Measurements from ENCODE around the gene EFNA5. TPM values are rescaled to one million over a fixed set of nuclear protein-coding genes. Genes with fewer than 3 reads are reported as not detected.

Gene EFNA5
- total RNA-seq, 1 experiment from 2014 or later, result 0.22 TPM

- ChIA-PET CTCF (interaction anchor here (3.4 kb wide), 1 partner anchor 19 kb away, joined by 14 read pairs; no protein-coding TSS in a partner anchor), POLR2A (interaction anchor here (0.9 kb wide), 1 partner anchor 20 kb away, joined by 3 read pairs; no protein-coding TSS in a partner anchor), RAD21 (ENCODE audit: low non-redundant PET in 1 of 2, low total read pairs in 2 of 2, uncharacterized antibody in 2 of 2, unreplicated experiment in 2 of 2) (no interaction called here)
- intact Hi-C loops (cut with micrococcal nuclease), result no loop called here
- Histone ChIP-seq H3K4me2 (ENCODE audit: low read length) (no peak overlapping the region), H3K79me2 (ENCODE audit: insufficient read depth, low read length) (no peaks in the 10 kb centered on the region), H3K27me3 (ENCODE audit: insufficient read depth, low read length) (no peaks in the 10 kb centered on the region), H3K27ac (ENCODE audit: low read depth, low read length) (no peak overlapping the region), H3K9me3 (ENCODE audit: control insufficient read depth in 1 of 2, insufficient read depth in 1 of 2, low read depth in 1 of 2, low read length in 2 of 2) (no peaks in the 10 kb centered on the region), H3K9me2 (ENCODE audit: insufficient read depth) (no peaks in the 10 kb centered on the region), H3K4me3 (replicated peaks in 1 of 2; ENCODE audit: low read depth in 1 of 2, low read length in 2 of 2) (no peak overlapping the region), H3K9ac (ENCODE audit: low read length) (no peak overlapping the region), H4K20me1 (ENCODE audit: insufficient read depth) (no peaks in the 10 kb centered on the region), H3K36me3 (ENCODE audit: control insufficient read depth in 1 of 2, insufficient read depth in 2 of 2, low read length in 2 of 2) (no peaks in the 10 kb centered on the region), H3K4me1 (ENCODE audit: control insufficient read depth in 1 of 2, insufficient read depth in 2 of 2, low read length in 2 of 2) (peaks cover 6 to 15% of the 10 kb centered on the region in 2 experiments; a peak in 3 of 4 replicates), H2AFZ (ENCODE audit: low read depth, low read length, poor library complexity, severe bottlenecking) (no peak overlapping the region)
- BruUV-seq (replicated peaks), result no TSS peak
- no peak for TF ChIP-seq YY1 (IDR thresholded peaks at IDR 0.05; ENCODE audit: extremely low read depth, insufficient replicate concordance, low read depth, low read length)
- no peak for TF ChIP-seq SP1 (IDR thresholded peaks at IDR 0.05; ENCODE audit: low read depth)
- TF ChIP-seq EZH2 (IDR thresholded peaks at IDR 0.05), result no peak
- TF ChIP-seq EZH2phosphoT487 (IDR thresholded peaks at IDR 0.05; ENCODE audit: borderline replicate concordance), result no peak
- no peak for TF ChIP-seq JUND (IDR thresholded peaks at IDR 0.05)
- no peak for TF ChIP-seq REST (IDR thresholded peaks at IDR 0.05; ENCODE audit: low read depth)
- DNase-seq (ENCODE audit: low read depth, low spot score) (no peak), ATAC-seq (no peak)
These were observed 117.6 kb downstream of the EFNA5 start for GRCh38 chr5:107553117-107553555.

- Histone ChIP-seq H3K9me2 (ENCODE audit: insufficient read depth) (no peaks in the 10 kb centered on the region), H2AFZ (ENCODE audit: low read depth, low read length, poor library complexity, severe bottlenecking) (no peak overlapping the region), H3K4me3 (replicated peaks in 1 of 2; ENCODE audit: low read depth in 1 of 2, low read length in 2 of 2) (no peak overlapping the region), H3K27me3 (ENCODE audit: insufficient read depth, low read length) (no peaks in the 10 kb centered on the region), H3K9me3 (ENCODE audit: control insufficient read depth in 1 of 2, insufficient read depth in 1 of 2, low read depth in 1 of 2, low read length in 2 of 2) (no peaks in the 10 kb centered on the region), H3K4me2 (ENCODE audit: low read length) (no peak overlapping the region), H3K9ac (ENCODE audit: low read length) (no peak overlapping the region), H3K27ac (ENCODE audit: low read depth, low read length) (no peak overlapping the region), H3K4me1 (ENCODE audit: control insufficient read depth in 1 of 2, insufficient read depth in 2 of 2, low read length in 2 of 2) (no peaks in the 10 kb centered on the region), H3K36me3 (ENCODE audit: control insufficient read depth in 1 of 2, insufficient read depth in 2 of 2, low read length in 2 of 2) (no peaks in the 10 kb centered on the region), H3K79me2 (ENCODE audit: insufficient read depth, low read length) (no peaks in the 10 kb centered on the region), H4K20me1 (ENCODE audit: insufficient read depth) (no peaks in the 10 kb centered on the region)
- no TSS peak for BruUV-seq (replicated peaks)
- intact Hi-C loops (cut with micrococcal nuclease), result no loop called here
- no peak for ATAC-seq
- CTCF ChIA-PET, result interaction anchor here (3.4 kb wide), 1 partner anchor 21 kb away, joined by 14 read pairs; no protein-coding TSS in a partner anchor
- no peak for DNase-seq (ENCODE audit: low read depth, low spot score)
- RAD21 ChIA-PET (ENCODE audit: low non-redundant PET in 1 of 2, low total read pairs in 2 of 2, uncharacterized antibody in 2 of 2, unreplicated experiment in 2 of 2), result no interaction called here
- POLR2A ChIA-PET, result no interaction called here
- TF ChIP-seq SP1 (IDR thresholded peaks at IDR 0.05; ENCODE audit: low read depth) (no peak), CBX3 (IDR thresholded peaks at IDR 0.05; ENCODE audit: low read depth) (no peak), SRF (IDR thresholded peaks at IDR 0.05; ENCODE audit: low read depth) (no peak), ELF1 (IDR thresholded peaks at IDR 0.05; ENCODE audit: borderline replicate concordance, low read depth) (no peak), REST (IDR thresholded peaks at IDR 0.05; ENCODE audit: low read depth) (no peak)
These were observed 119.6 kb downstream of the EFNA5 start for GRCh38 chr5:107551088-107551487.
